ENCODE results near the gene PYDC2. TPM values are rescaled to one million over a fixed set of nuclear protein-coding genes. Genes with fewer than 3 reads are reported as not detected.
"Not testable (repeated sequence)": the region's sequence is repeated elsewhere in the genome, so short reads cannot be mapped to it uniquely, and the experiment has no call there.

PYDC2 gene
- total RNA-seq, 1 donor from 2014 or later = not detected

DNA sequence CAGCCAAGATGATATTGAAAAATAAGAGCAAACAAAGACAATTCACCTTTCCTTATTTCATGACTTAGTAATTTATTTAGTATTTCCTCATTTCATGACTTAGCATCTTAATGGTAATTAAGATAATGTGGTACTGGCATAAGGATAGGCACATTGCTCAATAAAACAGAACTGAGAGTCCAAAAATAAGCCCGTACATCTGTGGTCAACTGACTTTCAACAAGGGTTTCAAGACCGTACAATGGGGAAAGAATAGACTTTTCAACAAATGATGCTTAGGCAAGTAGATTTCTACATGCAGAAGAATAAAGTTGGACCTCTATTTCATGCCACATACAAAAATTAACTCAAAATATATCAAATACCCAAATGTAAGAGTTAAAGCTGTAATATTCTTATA is 603 bp upstream of the PYDC2 start:
- intact Hi-C loops (cut with micrococcal nuclease) = no loop called here

DNA sequence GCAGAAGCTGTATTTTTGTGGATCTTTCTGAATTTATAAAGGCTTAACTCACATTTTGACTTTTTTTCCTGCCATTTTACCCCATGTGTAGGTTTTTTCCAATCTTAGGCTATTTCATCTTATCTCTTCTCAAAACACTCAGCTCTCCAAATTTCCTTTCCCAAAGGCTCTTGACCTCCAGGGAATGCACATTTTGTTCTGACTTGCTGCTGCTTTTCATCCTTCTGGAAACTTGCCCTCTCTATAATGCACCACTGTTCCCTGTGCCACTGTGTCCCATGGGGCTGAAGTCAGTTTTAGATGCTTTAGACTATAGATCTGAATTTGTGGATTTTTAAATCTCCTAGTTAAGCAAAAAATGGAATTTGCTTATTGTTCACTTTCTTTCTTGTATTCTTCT is 9.1 kb downstream of the PYDC2 start:
- intact Hi-C loops (cut with micrococcal nuclease) = no loop called here

DNA sequence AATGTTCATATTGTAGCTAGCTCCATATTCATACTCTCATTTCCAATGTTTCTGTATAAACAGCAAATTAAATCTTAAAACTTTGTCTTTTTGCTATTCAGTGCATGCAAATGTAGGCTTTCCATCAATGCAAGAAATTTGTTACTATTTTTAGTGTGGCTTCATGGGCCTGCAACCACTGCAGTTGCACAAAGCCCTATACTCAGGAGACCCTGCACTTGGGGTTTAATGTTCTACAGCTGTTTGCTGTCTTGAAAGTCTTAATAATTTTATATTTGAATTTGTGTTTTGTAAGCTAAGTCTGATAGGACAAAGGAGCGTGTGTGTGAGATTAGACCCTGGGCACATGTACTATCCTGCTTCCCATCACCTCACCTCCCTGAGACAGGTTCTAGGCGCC is 9.6 kb downstream of the PYDC2 start:
- intact Hi-C loops (cut with micrococcal nuclease) = no loop called here

DNA sequence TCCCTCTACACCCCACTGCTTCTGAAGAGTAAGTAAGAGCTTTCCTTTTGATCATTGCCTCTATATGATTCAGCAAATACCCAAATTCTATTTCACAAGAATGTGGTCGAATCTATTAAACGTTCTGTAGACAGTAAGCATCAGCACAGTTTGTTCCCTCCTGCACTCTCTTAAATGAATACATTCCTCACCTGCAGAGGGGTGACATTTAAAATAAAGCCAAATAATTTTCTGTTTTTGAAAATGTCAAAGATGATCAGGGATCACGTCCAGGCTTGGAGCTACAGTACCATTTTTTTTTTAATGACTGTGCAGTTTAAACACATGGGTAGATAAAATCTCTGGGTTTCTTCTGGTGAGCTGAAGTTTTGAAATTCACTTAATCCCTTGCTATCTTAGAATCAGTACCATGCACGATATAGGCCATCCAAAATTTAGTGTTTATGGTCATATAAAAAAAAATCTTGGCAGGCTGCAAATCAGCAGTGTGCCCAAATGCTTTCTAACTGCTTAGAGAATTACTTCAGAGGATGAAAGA is 12.8 kb downstream of the PYDC2 start:
- intact Hi-C loops (cut with micrococcal nuclease) = no loop called here

DNA sequence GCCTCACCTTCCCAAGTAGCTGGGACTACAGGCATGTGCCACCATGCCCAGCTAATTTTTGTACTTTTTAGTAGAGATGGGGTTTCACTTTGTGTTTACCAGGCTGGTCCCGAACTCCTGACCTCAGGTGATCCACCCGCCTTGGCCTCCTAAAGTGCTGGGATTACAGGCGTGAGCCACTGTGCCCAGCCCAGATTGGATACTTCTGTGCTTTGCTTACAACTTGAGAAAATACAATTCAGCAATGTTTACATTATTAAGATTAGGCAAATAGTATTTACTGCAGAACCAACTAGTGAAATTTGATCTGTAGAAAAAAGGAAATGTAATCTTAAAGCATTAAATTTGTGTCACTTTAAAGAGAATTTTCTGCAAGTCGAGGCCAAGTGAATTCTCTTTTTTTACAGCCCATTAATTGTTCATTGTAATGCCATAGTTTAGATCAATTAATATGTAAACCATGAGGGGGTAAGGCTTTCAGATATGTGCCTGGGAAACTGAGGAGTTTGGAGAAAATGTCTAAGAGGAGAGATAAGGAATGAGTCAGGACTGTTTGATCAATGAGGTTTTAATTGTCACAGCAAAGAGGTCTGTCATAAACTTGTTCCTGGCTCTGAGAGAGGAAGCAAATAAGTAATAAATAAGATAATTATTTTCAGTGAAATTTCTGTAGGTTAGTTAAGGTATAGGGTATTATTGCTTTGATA is 15.3 kb downstream of the PYDC2 start:
- intact Hi-C loops (cut with micrococcal nuclease) = no loop called here

DNA sequence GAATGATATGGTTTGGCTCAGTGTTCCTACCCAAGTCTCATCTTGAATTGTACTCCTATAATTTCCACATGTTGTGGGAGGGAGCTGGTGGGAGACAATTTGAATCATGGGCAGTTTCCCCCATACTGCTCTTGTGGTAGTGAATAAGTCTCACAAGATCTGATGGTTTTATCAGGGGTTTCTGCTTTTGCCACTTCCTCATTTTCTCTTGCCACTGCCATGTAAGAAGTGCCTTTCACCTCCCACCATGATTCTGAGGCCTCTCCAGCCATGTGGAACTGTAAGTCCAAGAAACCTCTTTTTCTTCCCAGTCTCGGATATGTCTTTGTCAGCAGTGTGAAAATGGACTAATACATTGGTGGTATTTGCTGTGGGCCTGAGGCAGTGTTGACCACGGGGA is 23.0 kb downstream of the PYDC2 start:
- intact Hi-C loops (cut with micrococcal nuclease) = not testable (repeated sequence)

DNA sequence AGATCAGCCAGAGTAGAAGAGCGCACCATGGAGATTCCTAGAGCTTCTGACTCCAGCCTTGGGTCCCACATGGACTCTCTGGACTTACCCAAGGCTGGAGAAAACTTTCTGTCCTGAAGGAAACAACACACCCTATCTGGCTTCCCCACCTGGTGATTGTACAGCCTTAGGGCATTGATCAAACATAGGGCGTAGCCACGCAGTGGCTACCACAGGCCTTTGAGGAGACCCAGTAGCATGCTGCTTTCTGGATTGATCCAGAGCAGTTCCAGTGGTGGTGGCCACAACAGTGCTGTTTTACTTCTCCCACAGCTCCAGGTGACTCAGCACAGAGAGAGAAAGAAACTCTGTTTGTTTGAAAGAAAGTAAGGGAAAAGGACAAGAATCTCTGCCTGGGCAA is 23.5 kb downstream of the PYDC2 start:
- intact Hi-C loops (cut with micrococcal nuclease) = no loop called here

DNA sequence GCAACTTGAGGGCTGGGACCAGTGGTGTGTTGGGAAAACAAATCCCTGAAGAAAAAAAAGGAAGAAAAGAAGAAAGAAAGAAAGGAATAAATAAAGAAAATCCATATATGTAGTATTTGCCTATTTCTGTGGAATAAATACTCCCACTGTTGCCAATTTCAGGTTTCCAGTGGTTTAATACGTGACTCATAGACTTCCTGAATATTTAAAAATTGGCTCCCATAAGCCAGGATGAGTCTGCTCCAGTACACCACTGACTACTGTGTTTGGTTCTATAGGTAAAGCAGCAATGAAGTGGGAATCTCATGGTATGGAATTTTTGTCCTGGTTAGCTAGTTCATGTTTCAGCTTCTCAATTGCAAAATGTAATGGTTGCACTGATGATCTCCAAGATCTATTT is 31.6 kb downstream of the PYDC2 start:
- intact Hi-C loops (cut with micrococcal nuclease) = no loop called here

DNA sequence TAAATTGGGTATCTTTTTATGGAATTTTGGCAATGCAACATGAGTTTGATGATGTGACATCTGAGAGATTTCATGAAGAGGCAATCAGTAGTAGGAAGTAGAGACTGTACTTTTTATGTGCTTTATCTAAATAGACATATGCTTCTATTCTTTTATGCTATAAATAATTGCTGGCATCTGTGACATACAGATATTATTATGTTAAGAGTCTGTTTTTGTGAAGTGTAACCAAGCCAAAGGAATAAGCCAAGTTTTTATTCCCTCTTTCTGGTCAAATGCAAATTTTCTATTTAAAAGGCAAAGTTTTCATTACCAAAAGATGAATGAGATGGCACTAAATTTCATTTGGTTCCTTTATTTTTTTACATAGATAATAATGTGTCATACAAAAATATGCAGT is 32.4 kb downstream of the PYDC2 start:
- intact Hi-C loops (cut with micrococcal nuclease) = no loop called here

DNA sequence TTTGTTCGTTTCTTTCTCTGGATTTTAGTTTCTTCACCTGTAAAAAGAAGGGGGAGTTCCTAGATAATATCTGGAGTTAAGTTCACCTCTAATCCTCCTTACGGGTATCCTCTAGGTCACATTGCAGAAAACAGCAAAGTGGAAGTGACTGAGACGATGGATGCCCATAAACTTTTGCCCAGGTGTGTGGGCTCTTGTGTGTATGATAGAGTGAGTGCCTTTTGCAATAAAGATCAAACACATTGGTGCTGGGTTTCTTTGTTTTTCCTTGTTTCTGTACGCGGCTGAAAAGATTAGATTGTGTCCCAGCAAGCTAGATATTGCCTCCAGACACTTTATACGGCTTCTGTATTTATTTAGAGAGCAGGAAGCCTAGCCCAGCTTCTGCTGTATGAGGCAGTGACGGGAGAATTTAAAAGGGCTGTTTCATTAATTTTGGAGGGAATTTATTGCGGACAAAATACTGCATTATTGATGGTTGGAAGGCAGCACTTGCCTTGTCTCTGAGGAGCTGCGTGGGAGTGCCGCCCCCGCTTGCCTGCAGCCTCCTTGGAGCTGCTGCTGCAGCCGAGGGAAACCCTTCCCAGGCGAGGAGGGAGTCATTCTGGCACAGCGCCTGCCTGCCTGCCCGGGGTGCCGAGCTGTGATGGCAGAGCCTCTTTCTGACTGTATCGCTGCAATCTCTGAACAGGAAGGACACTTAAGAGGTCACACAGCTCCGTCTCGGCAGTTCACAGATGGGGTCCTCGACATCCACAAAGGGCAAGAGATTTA is 38.5 kb downstream of the PYDC2 start:
- intact Hi-C loops (cut with micrococcal nuclease) = no loop called here

DNA sequence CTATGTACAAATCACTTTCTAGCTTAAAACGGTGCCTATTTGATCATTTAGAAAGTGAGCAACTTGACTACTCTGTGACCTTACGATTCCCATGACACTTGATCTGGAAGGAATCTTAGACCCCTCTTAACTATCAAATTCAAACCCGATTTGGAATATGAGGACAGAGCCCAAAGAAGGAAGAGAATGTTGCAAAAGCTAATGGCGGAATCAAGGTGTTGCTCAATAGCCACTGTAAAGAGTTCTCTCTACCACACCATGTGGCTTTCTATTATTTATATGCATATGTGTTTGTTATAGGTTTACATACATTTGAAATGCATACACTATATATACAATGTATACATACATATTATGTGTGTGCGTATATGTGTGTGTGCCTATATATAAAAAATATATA is 39.9 kb downstream of the PYDC2 start:
- intact Hi-C loops (cut with micrococcal nuclease) = no loop called here

DNA sequence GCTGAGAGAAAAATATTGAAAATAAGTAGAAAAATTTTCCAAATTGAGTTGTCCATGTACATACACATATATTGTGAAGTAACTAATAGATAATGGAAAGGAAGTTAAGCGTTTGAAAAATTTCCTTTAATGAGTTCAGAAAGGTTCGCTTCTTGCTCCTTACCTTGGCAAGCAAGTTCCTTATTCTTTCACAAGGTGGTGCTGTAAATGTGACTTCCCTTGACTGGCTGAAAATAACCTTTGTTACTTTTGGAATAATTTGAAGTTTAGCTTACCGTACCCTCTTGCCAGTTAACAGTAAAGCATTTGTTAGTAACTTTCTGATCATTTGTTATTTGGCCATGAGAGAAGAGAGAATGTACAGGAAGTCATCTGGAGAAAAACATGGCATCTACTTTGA is 41.6 kb downstream of the PYDC2 start:
- intact Hi-C loops (cut with micrococcal nuclease) = no loop called here

DNA sequence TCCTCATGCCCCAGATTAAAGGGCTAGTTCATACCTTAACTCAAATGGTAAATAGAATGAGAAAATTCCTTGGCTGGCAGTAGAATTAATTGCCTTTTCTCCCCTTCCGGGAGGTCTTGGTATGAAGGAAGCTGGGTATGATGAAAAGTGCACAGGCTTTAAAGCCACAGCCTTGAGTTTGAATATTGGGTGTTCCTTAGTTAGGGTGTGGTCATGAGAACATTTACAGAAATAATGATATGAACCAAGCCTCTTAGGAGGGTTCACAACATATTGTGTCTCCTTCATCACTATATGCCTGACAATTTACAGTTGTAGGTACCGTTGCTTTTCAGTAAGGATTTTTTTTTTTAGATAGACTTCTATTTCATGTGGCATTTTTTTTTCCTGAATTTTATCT is 48.1 kb downstream of the PYDC2 start:
- intact Hi-C loops (cut with micrococcal nuclease) = no loop called here

Other genes with a start within 250 kb of the PYDC2 start
- gene CCDC50, start 131.8 kb upstream of the PYDC2 start, total RNA-seq = 16.3 and 17.7 TPM in 2 replicates
- not detected in 2 replicates for gene UTS2B, start 130.6 kb upstream of the PYDC2 start, total RNA-seq

All from T-helper 2 cell treated with Interferon-gamma antibody and Interleukin-4, amounts not matched to agents 100 ng/mL and 5 ng/mL, for 36 hours (primary cell).